ENCODE data around the gene EIF4E2.
"Not testable (repeated sequence)": the region's sequence is repeated elsewhere in the genome, so short reads cannot be mapped to it uniquely, and the experiment has no call there.

The EIF4E2 gene

GRCh38 chr2:232563580-232563979 is 13.1 kb downstream of the EIF4E2 start:
- DNase-seq (ENCODE audit: low read depth in 2 of 2): no peak

- no peak for DNase-seq (ENCODE audit: low read depth in 2 of 2)
Measured at GRCh38 chr2:232567721-232568120, 17.2 kb downstream of the EIF4E2 start.

- DNase-seq (ENCODE audit: low read depth in 2 of 2): no peak
Measured at GRCh38 chr2:232568161-232568560, 17.7 kb downstream of the EIF4E2 start.

GRCh38 chr2:232569541-232569940 is 19.1 kb downstream of the EIF4E2 start:
- DNase-seq (ENCODE audit: low read depth in 2 of 2): no peak

DNA sequence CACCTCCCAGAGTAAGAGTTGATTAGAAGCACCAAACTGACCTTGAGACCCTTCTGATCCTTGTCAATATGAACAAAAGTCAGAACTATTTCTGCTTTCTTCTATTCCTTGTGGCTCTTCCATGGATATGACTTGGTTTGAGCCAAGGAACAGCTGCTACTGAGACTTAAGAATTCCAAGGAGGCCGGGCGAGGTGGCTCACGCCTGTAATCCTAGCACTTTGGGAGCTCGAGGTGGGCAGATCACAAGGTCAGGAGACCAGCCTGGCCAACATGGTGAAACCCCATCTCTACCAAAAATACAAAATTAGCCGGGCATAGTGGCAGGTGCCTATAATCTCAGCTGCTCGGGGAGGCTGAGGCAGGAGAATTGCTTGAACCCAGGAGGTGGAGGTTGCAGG is 20.0 kb downstream of the EIF4E2 start:
- not testable (repeated sequence) for DNase-seq (ENCODE audit: low read depth in 2 of 2)

DNA sequence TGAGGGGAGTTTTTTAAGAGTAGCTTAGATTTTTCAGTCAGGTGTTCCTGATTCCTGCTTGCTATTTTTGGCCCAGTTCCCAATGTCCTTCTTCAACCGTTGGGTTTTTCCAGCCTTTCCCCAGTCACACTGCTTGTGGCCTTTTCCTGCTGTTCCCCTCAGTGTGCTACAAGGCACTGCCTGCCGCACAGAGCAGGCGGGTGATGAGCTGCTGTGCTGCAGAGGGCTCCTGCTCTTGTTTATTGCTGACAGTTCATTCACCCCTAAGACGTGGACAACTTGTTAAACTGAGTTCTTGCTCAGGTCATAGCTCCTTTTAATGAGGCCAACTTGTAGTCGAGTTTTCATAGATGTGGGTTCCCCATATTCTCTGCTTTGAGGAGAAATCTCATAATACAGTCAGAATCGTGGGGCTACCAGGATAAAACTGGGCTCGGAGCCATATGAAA is 20.6 kb downstream of the EIF4E2 start:
- DNase-seq (ENCODE audit: low read depth in 2 of 2): no peak

DNA sequence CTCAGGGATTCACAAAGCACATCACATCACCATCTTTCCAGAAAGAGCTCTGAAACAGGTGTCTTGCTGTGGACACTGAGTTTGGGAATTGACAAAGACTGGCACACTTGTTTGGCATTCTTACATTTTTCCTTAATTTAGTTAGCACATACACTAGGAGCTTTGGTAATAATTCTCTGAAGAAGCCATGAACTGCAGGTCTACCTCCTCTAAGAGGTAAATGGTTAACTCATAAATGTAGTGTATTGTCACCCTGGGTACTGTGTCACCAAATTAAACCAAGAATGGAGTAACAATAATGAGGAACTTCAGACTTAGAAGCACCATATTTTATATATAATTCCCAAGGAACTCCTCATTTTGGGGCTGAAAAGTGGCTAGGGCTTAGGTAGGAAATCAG is 22.6 kb downstream of the EIF4E2 start:
- no peak for DNase-seq (ENCODE audit: low read depth in 2 of 2)

- no peak for DNase-seq (ENCODE audit: low read depth in 2 of 2)
Measured at GRCh38 chr2:232573771-232574435, 23.4 kb downstream of the EIF4E2 start.

DNA sequence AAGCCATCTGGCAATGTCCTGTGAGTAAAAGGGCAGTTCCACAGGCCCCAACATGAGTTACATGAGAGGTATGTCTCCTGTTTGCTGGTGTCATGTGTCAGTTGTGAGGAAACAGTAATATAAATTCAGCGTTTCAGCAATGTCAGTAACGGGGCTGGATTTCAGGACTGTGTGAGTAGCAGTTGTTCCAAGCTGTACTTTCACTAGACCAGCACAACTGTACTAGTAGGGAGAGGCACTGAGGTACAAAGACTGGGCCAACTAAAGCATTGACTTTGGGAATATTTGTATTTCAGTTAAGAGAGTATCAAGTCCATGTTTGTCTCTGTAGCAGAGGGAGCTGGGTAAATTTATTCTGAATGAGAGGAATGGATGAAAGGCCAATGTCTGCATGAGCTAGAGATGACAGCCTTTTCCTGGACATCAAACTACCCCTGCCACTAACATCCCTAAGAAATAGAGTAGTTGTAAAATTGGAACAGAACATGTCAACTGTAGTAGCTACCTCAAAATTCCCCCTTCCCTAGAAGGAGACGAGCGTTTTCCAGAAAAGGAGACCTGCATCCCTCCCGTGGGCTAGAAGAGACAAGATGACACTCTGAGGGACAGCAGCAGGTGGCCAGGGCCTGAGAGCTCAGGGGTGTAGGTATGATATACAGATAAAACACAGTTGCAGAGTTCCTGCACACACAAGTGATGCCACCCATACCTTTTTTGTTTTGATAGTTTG is 24.4 kb downstream of the EIF4E2 start:
- no peak for DNase-seq (ENCODE audit: low read depth in 2 of 2)

DNA sequence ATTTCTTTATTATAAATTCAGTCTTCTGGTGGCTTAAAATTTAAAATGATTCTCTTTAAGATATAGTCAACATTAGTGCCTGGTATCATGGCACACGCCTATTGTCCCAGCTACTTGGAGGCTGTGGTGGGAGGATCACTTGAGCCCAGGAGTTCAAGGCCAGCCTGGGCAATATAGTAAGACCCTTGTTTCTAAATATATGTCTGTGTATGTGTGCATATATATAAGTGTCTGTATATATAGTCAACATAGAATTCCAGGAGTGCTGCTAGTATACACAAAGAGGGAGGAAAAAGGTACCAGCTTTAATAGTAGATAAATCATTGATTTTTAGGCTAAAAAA is 24.9 kb downstream of the EIF4E2 start:
- DNase-seq (ENCODE audit: low read depth in 2 of 2): no peak

GRCh38 chr2:232576995-232577394 is 26.5 kb downstream of the EIF4E2 start:
- no peak for DNase-seq (ENCODE audit: low read depth in 2 of 2)

GRCh38 chr2:232577841-232578240 is 27.4 kb downstream of the EIF4E2 start:
- no peak for DNase-seq (ENCODE audit: low read depth in 2 of 2)

GRCh38 chr2:232578626-232579025 is 28.1 kb downstream of the EIF4E2 start:
- DNase-seq (ENCODE audit: low read depth in 2 of 2): no peak

- no peak for DNase-seq (ENCODE audit: low read depth in 2 of 2)
Measured at GRCh38 chr2:232580648-232580981, 30.1 kb downstream of the EIF4E2 start.

GRCh38 chr2:232581725-232582124 is 31.2 kb downstream of the EIF4E2 start:
- no peak for DNase-seq (ENCODE audit: low read depth in 2 of 2)

DNA sequence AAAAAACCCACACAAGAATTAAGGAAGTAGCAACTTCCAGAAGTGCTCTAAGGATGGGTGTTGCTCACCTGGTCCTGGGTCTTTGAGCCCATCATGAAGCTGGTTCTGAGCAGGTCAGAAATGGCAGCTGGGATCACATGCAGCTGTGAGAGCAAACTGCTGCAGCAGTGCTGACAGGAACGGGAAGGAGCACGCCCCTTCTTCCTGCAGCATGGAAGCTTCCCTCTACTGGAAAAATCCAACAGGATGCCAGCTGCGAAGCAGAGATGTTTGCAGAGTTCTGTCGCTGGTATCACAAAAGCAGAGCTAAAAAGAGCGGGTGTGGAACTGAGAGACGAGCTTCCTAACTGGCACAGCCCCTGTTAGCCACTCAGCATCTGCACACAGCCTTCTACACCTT is 33.7 kb downstream of the EIF4E2 start:
- no peak for DNase-seq (ENCODE audit: low read depth in 2 of 2)

DNA sequence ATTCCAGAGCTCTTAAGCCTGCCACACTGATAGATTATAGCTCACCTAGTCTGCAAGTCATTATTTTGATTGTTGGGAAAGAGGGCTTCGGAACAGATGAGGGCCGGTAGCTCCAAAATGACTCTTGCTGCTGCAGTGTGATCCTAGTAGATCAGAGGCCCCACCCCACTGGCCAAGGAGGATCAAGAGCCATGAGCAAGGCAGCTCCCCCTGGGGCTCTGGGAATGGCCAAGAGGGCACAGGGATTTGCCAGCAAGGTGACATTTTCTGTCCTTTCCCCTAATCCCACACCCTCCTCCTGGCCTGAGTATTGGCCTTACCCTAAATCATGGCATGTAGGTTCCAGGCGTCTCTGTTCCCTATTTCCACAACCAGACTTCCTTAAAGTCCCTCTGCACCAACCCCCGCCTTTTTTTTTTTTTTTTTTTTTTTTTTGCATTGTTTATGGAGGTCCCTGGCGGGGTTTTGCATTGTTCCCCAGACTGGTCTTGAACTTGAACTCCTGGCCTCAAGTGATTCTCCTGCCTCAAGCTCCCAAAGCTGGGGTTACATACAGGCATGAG is 36.5 kb downstream of the EIF4E2 start:
- DNase-seq (ENCODE audit: low read depth in 2 of 2): no peak

- DNase-seq (ENCODE audit: low read depth in 2 of 2): no peak
Measured at GRCh38 chr2:232587512-232587911, 37.0 kb downstream of the EIF4E2 start.

DNA sequence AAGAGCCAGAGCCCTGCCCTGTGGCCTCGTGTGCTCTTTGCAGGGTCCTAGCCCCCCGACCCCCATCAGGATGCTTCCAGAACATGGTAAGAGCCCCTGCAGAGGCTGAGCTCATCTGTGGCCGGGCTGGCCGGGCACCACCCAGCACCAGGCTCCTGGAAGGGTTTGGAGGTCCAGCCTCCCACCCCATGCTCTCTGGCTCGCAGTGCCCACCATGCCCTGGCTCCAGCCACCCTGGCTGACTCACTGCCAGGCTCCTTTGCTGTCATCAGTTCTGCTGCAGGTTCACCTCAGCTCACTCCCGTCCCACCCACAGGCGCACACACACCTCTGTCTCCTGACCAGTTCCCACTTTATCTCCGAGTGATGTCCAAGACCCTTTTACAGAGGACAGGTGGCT is 37.5 kb downstream of the EIF4E2 start:
- DNase-seq (ENCODE audit: low read depth in 2 of 2): no peak

DNA sequence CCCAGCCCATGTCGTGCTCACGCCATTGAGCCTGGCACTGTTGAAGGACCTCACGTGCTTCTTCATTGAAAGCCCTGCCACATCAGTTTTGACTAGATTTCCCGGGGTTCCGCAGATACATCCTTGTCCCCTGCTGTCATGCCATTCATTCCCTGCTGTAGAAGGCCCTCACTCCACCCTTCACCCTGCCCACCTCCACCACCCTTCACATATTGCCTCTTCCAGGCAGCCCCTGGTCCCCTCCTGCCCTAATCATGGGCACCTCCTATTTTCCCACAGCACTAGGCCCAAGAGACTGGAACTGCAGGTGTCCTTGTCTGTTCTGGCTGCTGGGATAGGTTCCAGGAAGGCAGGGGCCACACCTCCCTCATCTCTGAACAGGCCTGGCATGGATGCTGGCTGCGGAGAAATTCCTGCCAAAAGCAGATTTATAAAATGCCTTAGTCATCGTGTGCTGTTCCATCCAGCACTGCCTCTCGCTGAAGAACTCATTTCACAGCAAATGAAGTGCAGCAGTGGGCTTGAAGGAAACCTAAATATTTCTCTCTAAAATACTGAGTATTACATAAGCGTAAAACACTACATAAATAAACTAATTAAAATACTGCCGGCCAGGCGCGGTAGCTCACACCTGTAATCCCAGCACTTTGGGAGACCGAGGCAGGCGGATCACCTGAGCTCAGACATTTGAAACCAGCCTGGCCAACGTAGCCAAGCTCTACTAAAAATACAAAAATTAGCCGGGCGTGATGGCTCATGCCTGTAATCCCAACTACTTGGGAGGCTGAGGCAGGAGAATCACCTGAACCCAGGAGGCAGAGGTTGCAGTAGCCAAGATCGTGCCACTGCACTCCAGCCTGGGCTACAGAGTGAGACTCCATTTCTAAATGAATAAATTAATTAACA is 38.4 kb downstream of the EIF4E2 start:
- no peak for DNase-seq (ENCODE audit: low read depth in 2 of 2)

DNA sequence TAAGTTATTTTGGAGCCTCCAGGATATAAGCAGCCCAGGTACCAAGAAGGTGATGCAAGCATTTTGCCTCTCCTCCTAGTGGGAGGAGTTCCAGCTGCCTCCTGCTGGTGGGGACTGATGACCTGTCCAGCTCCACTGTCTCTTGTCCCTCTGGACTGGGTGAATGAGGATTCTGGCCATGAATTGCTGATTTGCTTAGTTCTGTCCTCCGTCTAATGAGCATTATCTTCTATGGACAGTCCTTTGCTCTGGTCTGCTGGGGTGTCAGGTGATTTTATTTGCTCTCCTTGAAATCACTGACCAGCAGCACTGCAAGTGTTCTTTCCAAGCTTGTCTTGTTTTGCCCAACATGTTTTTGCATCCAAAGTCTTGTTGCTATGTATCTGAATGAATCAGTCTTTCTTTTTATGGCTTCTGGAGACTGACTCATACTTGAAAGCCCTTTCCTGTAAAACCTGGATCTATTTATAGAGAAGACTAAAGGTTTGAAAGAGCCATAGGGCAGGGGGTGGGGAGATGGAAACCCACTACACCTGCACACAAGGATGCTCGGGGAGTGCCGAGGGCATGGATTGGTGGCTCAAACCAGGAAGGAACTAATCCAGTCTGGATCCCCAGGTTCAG is 42.4 kb downstream of the EIF4E2 start:
- no peak for DNase-seq (ENCODE audit: low read depth in 2 of 2)

GRCh38 chr2:232593982-232594381 is 43.5 kb downstream of the EIF4E2 start:
- no peak for DNase-seq (ENCODE audit: low read depth in 2 of 2)

Data from fibroblast of skin of left biceps (primary cell).